Heart left ventricle (tissue), 16 donors: Measurements from ENCODE around the gene ANKRD13B. TPM values are rescaled to one million over a fixed set of nuclear protein-coding genes. Genes with fewer than 3 reads are reported as not detected.

Experiments
- ATAC-seq, 4 donors: fragments of 200-7000 bp; cut with Tn5 transposase; one replicate each; pipeline ENCODE4 v1.9.1; 2020 to 2022; ENCODE audit warnings: moderate library complexity in 4 of 4, mild to moderate bottlenecking in 3 of 4, moderate number of reproducible peaks in 1 of 4
- DNase-seq, 5 donors: peaks; one replicate each; pipeline ENCODE4 v3.0.0-alpha.2; 2020
- H3K27ac ChIP-seq, 12 donors: fragments of 200-600 bp; sonication (generic) in 4 of 12; one replicate each; pipeline versions ENCODE4 v1.5.0 to v1.8.0; 2016 to 2022; ENCODE audit warnings: mild to moderate bottlenecking in 2 of 12
- H3K27me3 ChIP-seq, 9 donors: fragments of 200-600 bp; sonication (generic) in 2 of 9; one replicate each; pipeline versions ENCODE4 v1.5.1 to v1.8.0; 2016 to 2022; ENCODE audit warnings: mild to moderate bottlenecking in 3 of 9
- H3K36me3 ChIP-seq, 9 donors: fragments of 200-600 bp; sonication (generic) in 2 of 9; one replicate each; pipeline versions ENCODE4 v1.5.0 to v1.8.0; 2018 to 2022; ENCODE audit warnings: mild to moderate bottlenecking in 2 of 9
- H3K4me1 ChIP-seq, 12 donors: fragments of 200-600 bp; sonication (generic) in 4 of 12; one replicate each; pipeline versions ENCODE4 v1.5.0 to v1.8.0; 2016 to 2022; ENCODE audit warnings: mild to moderate bottlenecking in 3 of 12
- H3K4me3 ChIP-seq, 12 donors: fragments of 200-600 bp; sonication (generic) in 4 of 12; one replicate each; pipeline versions ENCODE4 v1.5.0 to v1.8.0; 2017 to 2022; ENCODE audit warnings: mild to moderate bottlenecking in 9 of 12, moderate library complexity in 4 of 12
- H3K9me3 ChIP-seq, 12 donors: fragments of 200-600 bp; sonication (generic) in 4 of 12; one replicate each; pipeline versions ENCODE4 v1.5.0 to v1.8.0; 2016 to 2022; ENCODE audit warnings: mild to moderate bottlenecking in 1 of 12
- POLR2A ChIP-seq, 2 donors: fragments of 450-650 bp; IDR thresholded peaks; one replicate each; pipeline ENCODE4 v1.6.1; 2017; ENCODE audit warnings: antibody characterized with exemption in 2 of 2, mild to moderate bottlenecking in 2 of 2, moderate library complexity in 2 of 2
- WGBS, 4 donors: extraction: QIAGEN DNeasy Blood & Tissue Kit in 2 of 4; methylation state at CpG; one replicate each; pipeline versions ENCODE4 v1.1.5 to v1.1.7; 2013 to 2018; 5-methylcytosine and 5-hydroxymethylcytosine counted together
- intact Hi-C, 10 donors: fragments of 100-400 bp; cut with DNase I; formaldehyde crosslinking; loops; one replicate each; pipeline versions ENCODE4 v1.11.1 to v1.14.2; 2022
- polyA plus RNA-seq, 2 donors: library from polyadenylated mRNA; stranded (reverse); fragments of 200-250 nt; gene quantifications; one replicate each; pipeline ENCODE4 v1.2.3, GENCODE V29; 2013
- total RNA-seq, 9 donors: library from RNA; depleted of rRNA in 2 of 9; stranded (reverse); fragments of >200 nt in 2 of 9; fragmentation: NEBNext Ultra II Directional in 3 of 9; extraction: Animal tissue kit (Norgen Biotek cat#: 25700) in 3 of 9; gene quantifications; one replicate each; pipeline versions ENCODE4 v1.1.0 to v1.2.4, GENCODE V29; 2016 to 2023
- TF ChIP-seq, protein P1 (sequence below), 12 donors: fragments of 200-600 bp; sonication (generic) in 4 of 12; IDR thresholded peaks; one replicate each; pipeline versions ENCODE4 v1.5.0 to v1.8.0; 2018 to 2022; ENCODE audit warnings: antibody characterized with exemption in 12 of 12, mild to moderate bottlenecking in 5 of 12
- donor health status: ischemic (EF 13 %, LVEDD 7.1; RV severe dilation, severe dysfunction).
- donor health status: healthy with polysubstance abuse.
- donor health status: DM: no; HTN: yes; CAD: no.
- donor health status: DM: no; HTN: no; CAD: no.
- donor health status: ischemic (EF 25% LVEDD 6.9; RV normal size, moderate dysfunction).
- donor health status: ischemic (EF 25% LVEDD 5.7; RV mildly dilated, moderate dysfunction).
- donor health status: healthy.
- donor health status: DM: yes; HTN: yes; CAD: no.
- donor health status: ischemic (EF 35%, LVEDD 5.7; RV mildly dilated, moderate dysfunction).
- donor health status: nonischemic (EF 11% LVEDD 7.7; RV severe dilation, severe dysfunction).
- donor health status: DM: yes; HTN: yes; CAD: no.
- donor health status: PGD.
- donor health status: ischemic (EF 29% LVEDD 5.4; RV normal size, mild dysfunction).
- donor health status: nonischemic (EF 23%, LVEDD 6.1; RV moderate dilation, normal function).

Gene ANKRD13B
- total and polyA plus RNA-seq, 11 donors: 4.1 to 12.7 (median 6.1) TPM

DNA sequence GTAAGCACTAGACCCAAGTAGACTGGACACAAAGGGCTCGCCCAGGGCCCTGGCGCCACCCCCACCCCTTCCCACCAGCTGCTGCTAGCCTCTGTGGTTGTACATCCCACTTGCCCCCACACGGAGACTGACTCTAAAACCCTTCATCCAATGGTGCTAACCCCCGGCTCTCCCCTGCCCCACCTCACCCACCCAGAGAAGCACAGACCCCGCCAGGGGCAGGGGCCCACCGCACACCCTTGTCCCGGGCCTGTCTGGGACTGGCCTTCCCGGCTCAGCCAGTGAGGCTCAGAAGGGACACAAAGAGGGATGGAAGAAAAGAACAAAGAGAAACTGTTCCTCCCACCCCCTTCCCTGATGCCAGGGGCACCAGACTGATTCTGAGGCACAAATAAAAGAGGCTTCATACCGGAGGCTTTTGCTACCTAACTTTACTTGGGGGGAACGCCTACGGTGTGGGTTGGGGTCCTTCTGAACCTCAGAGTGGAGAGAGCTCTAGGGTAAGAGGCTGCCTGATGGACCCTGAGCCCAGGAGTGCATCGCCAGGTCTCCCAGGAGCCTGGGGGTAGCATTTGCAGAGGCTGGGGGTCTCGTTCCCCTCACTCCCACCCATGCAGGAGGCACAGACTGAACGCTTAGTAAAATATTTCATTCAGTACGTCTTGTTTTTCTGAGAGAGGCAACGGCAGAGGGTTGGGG lies 21.6 kb downstream of the ANKRD13B start:
- no peak for TF ChIP-seq POLR2A (IDR thresholded peaks at IDR 0.05)
- TF ChIP-seq, protein P1, sequence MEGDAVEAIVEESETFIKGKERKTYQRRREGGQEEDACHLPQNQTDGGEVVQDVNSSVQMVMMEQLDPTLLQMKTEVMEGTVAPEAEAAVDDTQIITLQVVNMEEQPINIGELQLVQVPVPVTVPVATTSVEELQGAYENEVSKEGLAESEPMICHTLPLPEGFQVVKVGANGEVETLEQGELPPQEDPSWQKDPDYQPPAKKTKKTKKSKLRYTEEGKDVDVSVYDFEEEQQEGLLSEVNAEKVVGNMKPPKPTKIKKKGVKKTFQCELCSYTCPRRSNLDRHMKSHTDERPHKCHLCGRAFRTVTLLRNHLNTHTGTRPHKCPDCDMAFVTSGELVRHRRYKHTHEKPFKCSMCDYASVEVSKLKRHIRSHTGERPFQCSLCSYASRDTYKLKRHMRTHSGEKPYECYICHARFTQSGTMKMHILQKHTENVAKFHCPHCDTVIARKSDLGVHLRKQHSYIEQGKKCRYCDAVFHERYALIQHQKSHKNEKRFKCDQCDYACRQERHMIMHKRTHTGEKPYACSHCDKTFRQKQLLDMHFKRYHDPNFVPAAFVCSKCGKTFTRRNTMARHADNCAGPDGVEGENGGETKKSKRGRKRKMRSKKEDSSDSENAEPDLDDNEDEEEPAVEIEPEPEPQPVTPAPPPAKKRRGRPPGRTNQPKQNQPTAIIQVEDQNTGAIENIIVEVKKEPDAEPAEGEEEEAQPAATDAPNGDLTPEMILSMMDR (IDR thresholded peaks at IDR 0.05): no peak
- intact Hi-C loops: loop anchor here in 3 of 10 donors (2.0 to 5.0 kb wide), 4 partner anchors 22 to 163 kb away; partner anchors contain the start of gene ANKRD13B (in 1 of the 3)
- Histone ChIP-seq H3K27me3 (no peaks in the 10 kb centered on the region), H3K9me3 (no peaks in the 10 kb centered on the region), H3K4me3 (peak overlapping the region in 1 of 12 donors; percentile 61), H3K36me3 (peaks cover 0 to 10% (median 0%) of the 10 kb centered on the region in 9 donors), H3K27ac (no peak overlapping the region), H3K4me1 (peaks cover 6 to 69% (median 55%) of the 10 kb centered on the region in 12 donors)
- WGBS, 4 donors: 80 to 94% (median 86%) methylated on average over 16 of the region's 16 CpGs
- DNase-seq (no peak), ATAC-seq (no peak)

DNA sequence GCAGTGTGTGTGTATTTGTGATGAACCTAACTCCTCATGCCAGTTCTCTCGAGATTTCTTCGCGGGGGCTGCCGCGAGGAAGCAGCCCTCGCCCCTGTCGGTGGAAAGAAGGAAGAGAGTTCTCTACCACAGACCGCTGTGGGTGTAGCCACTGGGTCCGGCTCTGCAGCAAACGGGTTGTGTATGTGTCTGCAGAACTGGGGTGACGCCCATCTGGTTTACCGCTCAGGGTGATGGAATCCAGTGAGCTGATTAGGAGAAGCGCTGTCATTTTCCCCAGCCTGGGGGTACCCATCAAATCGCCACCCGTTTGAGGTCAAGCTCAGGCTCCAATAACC lies 22.1 kb downstream of the ANKRD13B start:
- ATAC-seq: no peak
- Histone ChIP-seq H3K36me3 (peaks cover 0 to 10% (median 0%) of the 10 kb centered on the region in 9 donors), H3K9me3 (no peaks in the 10 kb centered on the region), H3K27me3 (no peaks in the 10 kb centered on the region), H3K4me1 (peaks cover 6 to 72% (median 58%) of the 10 kb centered on the region in 12 donors), H3K4me3 (peak overlapping the region in 9 of 12 donors; percentile 42 to 61 (median 50)), H3K27ac (peak overlapping the region in 1 of 12 donors; percentile 51)
- intact Hi-C loops: loop anchor here in 2 of 10 donors (2.0 to 5.0 kb wide), 3 partner anchors 22 to 162 kb away; partner anchors contain the start of gene ANKRD13B (in 1 of the 2)
- 60 to 81% (median 70%) methylated on average over 15 of the region's 15 CpGs for WGBS, 4 donors
- TF ChIP-seq POLR2A (IDR thresholded peaks at IDR 0.05): no peak
- TF ChIP-seq, protein P1 (IDR thresholded peaks at IDR 0.05): no peak
- DNase-seq: peak in 1 of 5 donors; percentile 52

DNA sequence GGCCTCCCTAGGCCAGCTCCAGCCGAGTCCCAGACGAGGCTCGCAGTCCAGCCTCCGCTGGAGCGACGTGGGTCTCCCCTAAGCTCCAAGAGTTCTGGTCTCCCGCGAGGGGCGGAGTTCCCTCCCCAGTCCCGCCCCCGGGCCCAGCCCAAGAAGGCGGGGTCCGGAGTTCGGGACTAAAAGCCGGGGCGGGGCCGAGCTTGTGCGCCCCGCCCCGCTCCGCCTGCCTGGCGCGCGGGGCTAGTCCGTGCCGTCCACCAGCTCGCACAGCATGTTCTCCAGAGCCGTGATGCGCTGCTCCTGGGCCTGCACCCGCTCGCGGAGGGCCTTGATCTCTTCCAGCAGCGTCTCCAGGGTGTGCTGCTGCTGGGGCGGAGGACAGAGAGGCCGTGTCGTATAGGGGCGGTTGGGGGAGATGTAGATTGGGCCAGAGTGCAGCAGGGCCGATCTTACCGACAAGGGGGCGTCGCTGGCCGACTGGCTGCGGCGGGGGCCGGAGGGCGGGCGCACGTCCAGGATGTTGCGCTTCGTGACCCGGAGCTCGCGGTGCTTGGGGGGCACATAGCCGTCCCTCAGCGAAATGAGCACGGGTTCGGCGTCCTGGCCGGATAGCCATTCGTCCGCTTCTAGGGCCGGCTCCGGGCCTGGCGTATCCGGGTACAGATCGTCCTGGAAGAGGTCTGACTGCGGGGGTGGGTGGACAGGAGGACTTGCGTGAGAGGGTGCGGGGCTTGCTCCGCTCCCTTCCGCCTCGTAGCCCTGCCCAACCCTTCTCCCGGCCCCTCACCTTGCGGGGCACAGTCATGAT lies 22.8 kb downstream of the ANKRD13B start:
- DNase-seq (peak; percentile 84 to 91 (median 87)), ATAC-seq (peak; percentile 32 to 64 (median 62))
- H3K27ac ChIP-seq: peak overlapping the region in 7 of 12 donors; percentile 30 to 53 (median 41)
- WGBS, 4 donors: 21 to 38% (median 28%) methylated on average over 41 to 74 of the region's 74 CpGs
- peak overlapping the region in 11 of 12 donors; percentile 29 to 61 (median 48) for H3K4me3 ChIP-seq
- no peaks in the 10 kb centered on the region for H3K27me3 ChIP-seq
- H3K4me1 ChIP-seq: peaks cover 6 to 79% (median 63%) of the 10 kb centered on the region in 12 donors
- H3K9me3 ChIP-seq: no peaks in the 10 kb centered on the region
- H3K36me3 ChIP-seq: peaks cover 0 to 10% (median 0%) of the 10 kb centered on the region in 9 donors
- intact Hi-C loops: loop anchor here in 2 of 10 donors (2.0 to 5.0 kb wide), 3 partner anchors 23 to 162 kb away; partner anchors contain the start of gene ANKRD13B (in 1 of the 2)
- peak in 1 of 2 donors; percentile 64 for TF ChIP-seq POLR2A (IDR thresholded peaks at IDR 0.05)
- TF ChIP-seq, protein P1 (IDR thresholded peaks at IDR 0.05): peak in 1 of 12 donors; percentile 18
